ENCODE measurements around the gene ZNF808.
"Not testable (repeated sequence)": the region's sequence is repeated elsewhere in the genome, so short reads cannot be mapped to it uniquely, and the experiment has no call there.

The ZNF808 gene

GRCh38 chr19:52527134-52527955 is at the start of gene ZNF808:
TSS of gene ZNF808 (plus strand) at chr19:52527668. CDS start at chr19:52543285, 15,617 bp downstream.
- peak within 1 kb of the TSS; percentile 98 to 99 for H3K4me3 Mint-ChIP-seq
- DNase-seq (peak; percentile 86 to 91), ATAC-seq (peak; percentile 96)
- H3K27ac Mint-ChIP-seq = peak within 1 kb of the TSS; percentile 99
- no peaks in the 10 kb centered on the region for H3K27me3 Mint-ChIP-seq
- peaks cover 9 to 13% of the 10 kb centered on the region in 2 donors for H3K9me3 Mint-ChIP-seq
- peaks cover 29% of the 10 kb centered on the region for H3K4me1 Mint-ChIP-seq

DNA sequence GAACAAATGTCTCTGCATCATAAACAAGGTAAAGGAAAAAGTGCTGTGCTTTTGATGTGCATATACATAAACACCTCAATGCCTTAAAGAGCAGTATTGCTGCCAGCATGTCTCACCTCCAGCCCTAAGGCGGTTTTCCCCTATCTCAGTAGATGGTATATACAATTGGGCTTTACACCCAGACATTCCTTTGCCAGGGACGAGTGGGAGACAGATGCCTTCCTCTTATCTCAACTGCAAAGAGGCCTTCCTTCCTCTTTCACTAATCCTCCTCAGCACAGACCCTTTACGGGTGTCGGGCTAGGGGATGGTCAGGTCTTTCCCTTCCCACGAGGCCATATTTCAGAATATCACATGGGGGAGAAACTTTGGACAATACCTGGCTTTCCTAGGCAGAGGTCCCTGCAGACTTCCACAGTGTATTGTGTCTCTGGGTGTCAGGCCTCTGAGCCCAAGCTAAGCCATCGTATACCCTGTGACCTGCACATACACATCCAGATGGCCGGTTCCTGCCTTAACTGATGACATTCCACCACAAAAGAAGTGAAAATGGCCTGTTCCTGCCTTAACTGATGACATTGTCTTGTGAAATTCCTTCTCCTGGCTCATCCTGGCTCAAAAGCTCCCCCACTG is 43.2 kb upstream of the ZNF808 start:
- not testable (repeated sequence) for H3K4me3 Mint-ChIP-seq, ATAC-seq, H3K27ac Mint-ChIP-seq, H3K27me3 Mint-ChIP-seq, DNase-seq, H3K4me1 Mint-ChIP-seq
- H3K9me3 Mint-ChIP-seq = peaks cover 34 to 39% of the 10 kb centered on the region in 2 donors

- H3K27me3 Mint-ChIP-seq, H3K27ac Mint-ChIP-seq, H3K4me1 Mint-ChIP-seq, DNase-seq, H3K4me3 Mint-ChIP-seq, ATAC-seq: not testable (repeated sequence)
- H3K9me3 Mint-ChIP-seq = peaks cover 33 to 39% of the 10 kb centered on the region in 2 donors
These were observed 42.4 kb upstream of the ZNF808 start for GRCh38 chr19:52485064-52485463.

- not testable (repeated sequence) for H3K4me1 Mint-ChIP-seq, H3K4me3 Mint-ChIP-seq, H3K27me3 Mint-ChIP-seq, ATAC-seq, H3K27ac Mint-ChIP-seq, DNase-seq
- H3K9me3 Mint-ChIP-seq = peaks cover 30 to 39% of the 10 kb centered on the region in 2 donors
These were observed 41.8 kb upstream of the ZNF808 start for GRCh38 chr19:52485561-52486240.

- no peaks in the 10 kb centered on the region for H3K27me3 Mint-ChIP-seq
- no peaks in the 10 kb centered on the region for H3K4me1 Mint-ChIP-seq
- no peak overlapping the region for H3K27ac Mint-ChIP-seq
- peaks cover 18 to 32% of the 10 kb centered on the region in 2 donors for H3K9me3 Mint-ChIP-seq
- peak; percentile 1 to 9 for DNase-seq
- ATAC-seq = no peak
- no peak overlapping the region for H3K4me3 Mint-ChIP-seq
These were observed 35.1 kb upstream of the ZNF808 start for GRCh38 chr19:52492201-52492993.

DNA sequence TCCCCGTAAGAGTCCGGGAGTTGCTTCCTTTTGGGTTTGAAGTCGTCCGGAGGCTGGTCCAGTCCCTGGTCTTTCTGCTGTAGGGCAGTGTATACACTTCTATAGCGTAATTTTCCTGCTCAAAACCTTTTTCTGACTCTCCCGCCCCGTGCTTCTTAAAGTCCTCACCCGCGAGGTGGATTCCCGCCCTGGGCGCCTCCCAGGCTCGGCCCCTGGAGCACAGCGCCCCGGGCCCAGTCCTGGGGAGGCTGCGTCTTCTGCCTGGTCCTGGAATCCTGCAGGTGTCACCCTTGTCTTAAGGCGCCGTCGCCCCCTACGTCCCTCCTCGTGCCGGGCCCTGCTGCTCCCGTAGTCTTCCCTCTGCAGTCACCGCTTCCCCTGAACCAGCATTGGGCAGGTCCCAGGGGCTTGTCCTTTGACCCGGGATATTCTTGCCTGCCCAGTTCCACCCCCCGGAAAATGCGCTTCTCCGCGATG is 34.4 kb upstream of the ZNF808 start:
- Mint-ChIP-seq H3K9me3 (peaks cover 18 to 32% of the 10 kb centered on the region in 2 donors), H3K4me3 (peak overlapping the region in 1 of 2 donors; percentile 44), H3K4me1 (no peaks in the 10 kb centered on the region), H3K27ac (no peak overlapping the region), H3K27me3 (no peaks in the 10 kb centered on the region)
- no peak for DNase-seq
- ATAC-seq = no peak

DNA sequence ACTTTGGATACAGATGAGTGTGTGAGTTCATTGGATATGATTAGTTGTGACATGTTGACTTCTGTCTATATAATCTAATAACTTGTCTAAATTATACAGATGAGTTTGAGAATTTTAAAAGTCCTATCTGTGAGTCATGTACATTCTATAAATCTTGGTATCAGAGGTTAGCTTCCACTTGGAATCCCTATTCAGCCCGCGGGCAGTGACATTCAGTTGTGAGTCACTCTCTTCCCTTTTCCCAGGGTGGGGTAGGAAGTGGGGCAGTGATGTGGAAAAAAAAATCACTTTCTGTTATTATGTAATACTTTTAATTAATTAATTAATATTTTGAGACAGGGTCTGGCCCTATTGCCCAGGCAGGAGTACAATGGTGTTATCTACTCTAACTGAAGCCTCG is 33.0 kb upstream of the ZNF808 start:
- no peaks in the 10 kb centered on the region for H3K4me1 Mint-ChIP-seq
- no peaks in the 10 kb centered on the region for H3K27me3 Mint-ChIP-seq
- ATAC-seq = no peak
- H3K27ac Mint-ChIP-seq = no peak overlapping the region
- DNase-seq = no peak
- H3K9me3 Mint-ChIP-seq = peaks cover 18 to 43% of the 10 kb centered on the region in 2 donors
- no peak overlapping the region for H3K4me3 Mint-ChIP-seq

GRCh38 chr19:52498571-52498970 is 28.9 kb upstream of the ZNF808 start:
- Mint-ChIP-seq H3K9me3 (peaks cover 12 to 60% of the 10 kb centered on the region in 2 donors), H3K27ac (no peak overlapping the region), H3K27me3 (no peaks in the 10 kb centered on the region), H3K4me3 (no peak overlapping the region), H3K4me1 (no peaks in the 10 kb centered on the region)
- DNase-seq (no peak), ATAC-seq (no peak)

DNA sequence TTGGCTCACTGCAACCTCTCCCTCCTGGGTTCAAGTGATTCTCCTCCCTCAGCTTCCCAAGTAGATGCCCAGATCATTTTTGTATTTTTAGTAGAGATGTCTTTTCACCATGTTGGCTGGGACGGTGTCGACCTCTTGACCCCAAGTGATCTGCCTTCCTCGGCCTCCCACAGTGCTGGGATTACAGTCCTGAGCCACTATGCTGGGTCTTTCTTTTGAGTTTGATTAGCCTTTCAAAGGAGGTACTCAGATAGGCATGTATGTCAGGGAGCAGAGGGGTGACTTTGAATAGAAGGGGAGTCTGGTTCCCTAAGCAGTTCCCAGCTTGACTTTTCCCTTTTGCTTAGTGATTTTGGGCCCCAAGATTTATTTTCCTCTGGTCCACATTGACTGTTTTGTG is 27.0 kb upstream of the ZNF808 start:
- not testable (repeated sequence) for H3K4me3 Mint-ChIP-seq, H3K4me1 Mint-ChIP-seq, H3K27ac Mint-ChIP-seq, ATAC-seq, DNase-seq, H3K27me3 Mint-ChIP-seq
- H3K9me3 Mint-ChIP-seq = peaks cover 1 to 55% of the 10 kb centered on the region in 2 donors

DNA sequence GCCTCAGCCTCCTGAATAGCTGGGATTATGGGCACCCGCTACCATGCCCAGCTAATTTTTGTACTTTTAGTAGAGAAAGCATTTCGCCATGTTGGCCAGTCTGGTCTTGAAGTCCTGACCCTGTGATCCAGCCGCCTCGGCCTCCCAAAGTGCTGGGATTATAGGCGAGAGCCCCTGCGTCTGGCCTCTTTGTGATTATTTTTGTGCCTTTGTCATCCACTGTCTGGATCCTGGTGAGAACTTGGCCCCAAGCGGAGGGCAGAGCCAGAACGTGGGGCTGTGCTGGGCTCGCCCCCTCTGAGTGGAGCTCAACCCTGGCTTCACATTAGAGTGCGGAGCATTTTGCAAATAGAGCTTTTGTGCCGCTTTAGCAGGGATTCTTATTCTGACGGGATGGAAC is 26.5 kb upstream of the ZNF808 start:
- ATAC-seq, H3K4me3 Mint-ChIP-seq, H3K27me3 Mint-ChIP-seq, H3K27ac Mint-ChIP-seq, DNase-seq, H3K4me1 Mint-ChIP-seq: not testable (repeated sequence)
- peaks cover 0 to 50% of the 10 kb centered on the region in 2 donors for H3K9me3 Mint-ChIP-seq

DNA sequence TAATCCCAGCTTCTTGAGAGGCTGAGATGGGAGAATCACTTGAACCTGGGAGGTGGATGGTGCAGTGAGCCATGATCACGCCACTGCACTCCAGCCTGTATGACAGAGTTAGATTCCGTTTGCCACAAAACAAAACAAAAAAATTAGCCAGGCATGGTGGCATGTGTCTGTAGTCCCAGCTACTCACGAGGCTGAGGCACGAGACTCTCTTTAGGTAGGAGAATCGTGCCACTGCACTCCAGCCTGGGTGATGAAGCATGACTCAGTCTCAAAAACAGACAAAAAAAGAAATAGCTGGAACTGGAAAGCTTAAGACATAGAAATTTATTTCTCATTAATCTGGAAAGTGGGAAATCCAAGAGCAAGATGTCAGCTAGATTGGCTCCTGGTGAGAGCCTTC is 20.2 kb upstream of the ZNF808 start:
- no peak overlapping the region for H3K4me3 Mint-ChIP-seq
- H3K27ac Mint-ChIP-seq = no peak overlapping the region
- no peaks in the 10 kb centered on the region for H3K4me1 Mint-ChIP-seq
- no peaks in the 10 kb centered on the region for H3K27me3 Mint-ChIP-seq
- ATAC-seq = no peak
- peaks cover 17 to 32% of the 10 kb centered on the region in 2 donors for H3K9me3 Mint-ChIP-seq
- no peak for DNase-seq

DNA sequence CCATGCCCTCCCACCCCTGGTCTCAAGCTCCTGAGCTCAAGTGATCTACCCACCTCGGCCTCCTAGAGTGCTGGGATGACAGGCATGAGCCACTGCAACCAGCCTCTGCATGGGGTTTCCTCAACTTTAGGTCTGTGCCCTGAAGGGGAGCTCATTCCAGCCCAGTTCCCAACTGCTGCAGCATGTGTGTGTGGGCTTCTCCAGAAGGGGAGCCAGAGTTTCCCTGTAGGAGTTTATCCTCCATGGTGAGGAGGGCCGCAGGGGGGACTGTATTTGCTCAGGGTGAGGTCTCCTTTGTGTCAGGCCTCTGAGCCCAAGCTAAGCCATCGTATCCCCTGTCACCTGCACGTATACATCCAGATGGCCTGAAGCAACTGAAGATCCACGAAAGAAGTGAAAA is 11.3 kb upstream of the ZNF808 start:
- Mint-ChIP-seq H3K9me3 (peaks cover 27 to 84% of the 10 kb centered on the region in 2 donors), H3K4me1 (peaks cover 4% of the 10 kb centered on the region)

GRCh38 chr19:52518646-52519045 is 8.8 kb upstream of the ZNF808 start:
- Mint-ChIP-seq H3K4me1 (peaks cover 4% of the 10 kb centered on the region), H3K27me3 (no peaks in the 10 kb centered on the region), H3K4me3 (no peak overlapping the region), H3K27ac (no peak overlapping the region), H3K9me3 (peaks cover 24 to 87% of the 10 kb centered on the region in 2 donors)
- DNase-seq = no peak
- ATAC-seq = no peak

More for the DNA sequence above, 11.3 kb upstream of the ZNF808 start:
- Mint-ChIP-seq H3K27me3 (no peaks in the 10 kb centered on the region), H3K4me3 (no peak overlapping the region), H3K27ac (no peak overlapping the region)
- ATAC-seq = no peak
- no peak for DNase-seq

- not testable (repeated sequence) for H3K4me1 Mint-ChIP-seq, H3K27ac Mint-ChIP-seq
- peaks cover 24 to 84% of the 10 kb centered on the region in 2 donors for H3K9me3 Mint-ChIP-seq
These were observed 8.3 kb upstream of the ZNF808 start for GRCh38 chr19:52519175-52519574.

DNA sequence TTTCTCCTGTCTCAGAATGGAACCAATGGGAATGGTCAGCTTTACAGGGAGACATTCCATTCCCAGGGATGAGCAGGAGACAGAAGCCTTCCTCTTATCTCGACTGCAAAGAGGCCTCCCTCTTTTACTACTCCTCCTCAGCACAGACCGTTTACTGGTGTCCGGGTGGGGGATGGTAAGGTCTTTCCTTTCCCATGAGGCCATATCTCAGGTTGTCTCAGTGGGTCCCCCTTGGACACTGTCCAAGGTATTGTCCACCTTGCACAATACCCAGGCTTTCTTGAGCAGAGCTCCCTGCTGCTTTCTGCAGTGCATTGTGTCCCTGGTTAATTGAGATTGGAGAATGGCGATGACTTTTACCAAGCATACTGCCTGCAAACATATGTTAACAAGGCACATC is 7.5 kb upstream of the ZNF808 start:
- no peak for ATAC-seq
- Mint-ChIP-seq H3K27ac (no peak overlapping the region), H3K9me3 (peaks cover 24 to 80% of the 10 kb centered on the region in 2 donors), H3K4me1 (peaks cover 4% of the 10 kb centered on the region), H3K4me3 (no peak overlapping the region), H3K27me3 (no peaks in the 10 kb centered on the region)
- DNase-seq = no peak

More at GRCh38 chr19:52519175-52519574, 8.3 kb upstream of the ZNF808 start:
- ATAC-seq, DNase-seq, H3K27me3 Mint-ChIP-seq, H3K4me3 Mint-ChIP-seq: not testable (repeated sequence)

All from stimulated activated naive CD8-positive, alpha-beta T cell treated with anti-CD3 and anti-CD28 coated beads, Interleukin-15, amount 100 ng/mL, for 72 hours (primary cell).